GM18909 (cell line): ENCODE results near the gene SPPL2C.

Experiments used
- ATAC-seq: cut with Tn5 transposase; IDR thresholded peaks from one replicate; pipeline ENCODE4 v1.9.1; 2021; ENCODE audit warnings: mild to moderate bottlenecking; ENCODE audit not compliant: unreplicated experiment, poor library complexity

SPPL2C gene

GRCh38 chr17:45844695-45845375, at the start of gene SPPL2C:
Gene SPPL2C, plus strand, starts transcription at chr17:45844881. Its CDS starts 26 bp downstream, at chr17:45844907.
- ATAC-seq: no peak

GRCh38 chr17:45800816-45801215, 43.9 kb upstream of the SPPL2C start:
- ATAC-seq: no peak

GRCh38 chr17:45801421-45801820, 43.3 kb upstream of the SPPL2C start:
- no peak for ATAC-seq

- no peak for ATAC-seq
Observed at GRCh38 chr17:45808845-45809244, 35.8 kb upstream of the SPPL2C start.

- no peak for ATAC-seq
Observed at GRCh38 chr17:45809499-45809898, 35.2 kb upstream of the SPPL2C start.

- no peak for ATAC-seq
Observed at GRCh38 chr17:45812102-45812501, 32.6 kb upstream of the SPPL2C start.

GRCh38 chr17:45813048-45813725, 31.5 kb upstream of the SPPL2C start:
- no peak for ATAC-seq

GRCh38 chr17:45814622-45815606, 29.8 kb upstream of the SPPL2C start:
- ATAC-seq: no peak

GRCh38 chr17:45815752-45816151, 28.9 kb upstream of the SPPL2C start:
- no peak for ATAC-seq

GRCh38 chr17:45818041-45818440, 26.6 kb upstream of the SPPL2C start:
- ATAC-seq: no peak

GRCh38 chr17:45818699-45819098, 26.0 kb upstream of the SPPL2C start:
- no peak for ATAC-seq

GRCh38 chr17:45819632-45820031, 25.0 kb upstream of the SPPL2C start:
- no peak for ATAC-seq

GRCh38 chr17:45820052-45820780, 24.5 kb upstream of the SPPL2C start:
- ATAC-seq: no peak

GRCh38 chr17:45821147-45821546, 23.5 kb upstream of the SPPL2C start:
- no peak for ATAC-seq

GRCh38 chr17:45823598-45823997, 21.1 kb upstream of the SPPL2C start:
- ATAC-seq: no peak

- no peak for ATAC-seq
Observed at GRCh38 chr17:45824475-45824874, 20.2 kb upstream of the SPPL2C start.

GRCh38 chr17:45824901-45825492, 19.7 kb upstream of the SPPL2C start:
- ATAC-seq: no peak

- ATAC-seq: no peak
Observed at GRCh38 chr17:45825792-45826191, 18.9 kb upstream of the SPPL2C start.

GRCh38 chr17:45826919-45827588, 17.6 kb upstream of the SPPL2C start:
- ATAC-seq: no peak
